Measurements from ENCODE around the gene CYTH3. TPM values are rescaled to one million over a fixed set of nuclear protein-coding genes. Genes with fewer than 3 reads are reported as not detected.
A peak's percentile ranks its signal among the peaks of the same experiment; 100 is the strongest.
"Not testable (repeated sequence)": the region's sequence is repeated elsewhere in the genome, so short reads cannot be mapped to it uniquely, and the experiment has no call there.

The CYTH3 gene
- total RNA-seq, 1 experiment from 2014 or later = 14.0 TPM

- peak; percentile 96 for DNase-seq
- Histone ChIP-seq H3K27me3 (ENCODE audit: control insufficient read depth, insufficient read depth, low read length) (no peaks in the 10 kb centered on the region), H3K4me3 (ENCODE audit: insufficient read depth, low read depth, low read length) (no peak overlapping the region), H3K36me3 (replicated peaks; ENCODE audit: control insufficient read depth, insufficient read depth, low read length) (peaks cover 14% of the 10 kb centered on the region)
These were observed 112.2 kb downstream of the CYTH3 start for GRCh38 chr7:6160191-6160623.

GRCh38 chr7:6159524-6160031 lies 112.8 kb downstream of the CYTH3 start:
- peak; percentile 63 for DNase-seq
- Histone ChIP-seq H3K27me3 (ENCODE audit: control insufficient read depth, insufficient read depth, low read length) (no peaks in the 10 kb centered on the region), H3K4me3 (ENCODE audit: insufficient read depth, low read depth, low read length) (no peak overlapping the region), H3K36me3 (replicated peaks; ENCODE audit: control insufficient read depth, insufficient read depth, low read length) (peaks cover 16% of the 10 kb centered on the region)

DNA sequence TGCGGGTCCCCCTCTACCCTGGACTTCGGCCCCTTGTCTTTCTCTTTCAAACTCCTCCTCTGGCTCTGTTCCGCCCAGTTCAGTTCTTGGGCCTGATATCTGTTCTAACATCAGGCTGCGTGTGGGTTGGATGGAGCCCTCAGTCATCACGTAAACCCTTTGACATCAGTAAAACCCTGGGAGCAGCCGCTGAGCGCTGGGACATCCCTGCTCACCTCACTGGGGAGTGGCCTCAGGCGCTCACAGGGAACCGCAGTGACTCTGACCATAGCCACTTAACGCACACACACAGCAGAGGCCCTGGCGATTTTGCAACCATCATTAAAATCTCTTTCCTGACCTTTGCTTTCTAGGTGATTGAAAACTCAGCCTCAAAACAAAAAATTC lies 113.3 kb downstream of the CYTH3 start:
- peaks cover 16% of the 10 kb centered on the region for H3K36me3 ChIP-seq (replicated peaks; ENCODE audit: control insufficient read depth, insufficient read depth, low read length)
- no peak for DNase-seq
- H3K4me3 ChIP-seq (ENCODE audit: insufficient read depth, low read depth, low read length) = no peak overlapping the region
- no peaks in the 10 kb centered on the region for H3K27me3 ChIP-seq (ENCODE audit: control insufficient read depth, insufficient read depth, low read length)

DNA sequence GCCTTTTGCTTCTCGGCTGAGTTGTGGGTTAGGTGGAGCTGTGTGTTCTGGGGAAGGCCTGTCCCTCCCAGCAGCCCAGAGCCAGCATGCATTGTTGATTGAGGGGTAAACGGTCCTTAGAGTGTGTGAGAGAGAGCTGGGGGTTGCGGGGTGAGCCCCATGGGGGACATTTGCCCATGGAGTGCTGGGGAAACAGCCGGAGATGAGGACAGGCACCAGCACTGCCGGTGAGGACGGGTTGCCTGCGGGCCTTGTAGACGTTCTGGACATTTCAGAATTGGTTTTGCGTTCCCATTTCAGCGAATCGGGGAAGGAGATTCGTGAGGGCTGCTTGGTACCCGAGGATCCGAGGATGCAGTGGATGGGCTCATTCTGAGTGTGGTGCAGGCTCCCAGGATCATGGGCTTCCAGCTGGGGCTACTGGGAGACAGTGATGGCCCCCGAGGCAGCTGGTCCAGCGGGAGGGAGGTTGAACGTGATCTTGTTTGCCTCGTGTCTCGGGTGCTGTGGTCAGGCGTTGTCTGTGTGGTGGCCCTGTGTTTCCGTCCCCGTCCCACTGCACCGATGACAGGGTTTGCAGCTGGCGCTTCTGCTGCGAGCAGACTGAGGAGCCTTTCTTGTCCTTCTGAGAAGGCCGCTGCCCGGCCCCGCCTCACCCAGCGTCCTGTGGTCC lies 113.9 kb downstream of the CYTH3 start:
- no peak for DNase-seq
- peaks cover 16% of the 10 kb centered on the region for H3K36me3 ChIP-seq (replicated peaks; ENCODE audit: control insufficient read depth, insufficient read depth, low read length)
- no peak overlapping the region for H3K4me3 ChIP-seq (ENCODE audit: insufficient read depth, low read depth, low read length)
- H3K27me3 ChIP-seq (ENCODE audit: control insufficient read depth, insufficient read depth, low read length) = no peaks in the 10 kb centered on the region

GRCh38 chr7:6157685-6158423 lies 114.6 kb downstream of the CYTH3 start:
- peak; percentile 24 for DNase-seq
- no peak overlapping the region for H3K4me3 ChIP-seq (ENCODE audit: insufficient read depth, low read depth, low read length)
- peaks cover 16% of the 10 kb centered on the region for H3K36me3 ChIP-seq (replicated peaks; ENCODE audit: control insufficient read depth, insufficient read depth, low read length)
- no peaks in the 10 kb centered on the region for H3K27me3 ChIP-seq (ENCODE audit: control insufficient read depth, insufficient read depth, low read length)

- Histone ChIP-seq H3K36me3 (replicated peaks; ENCODE audit: control insufficient read depth, insufficient read depth, low read length) (peaks cover 16% of the 10 kb centered on the region), H3K27me3 (ENCODE audit: control insufficient read depth, insufficient read depth, low read length) (no peaks in the 10 kb centered on the region), H3K4me3 (ENCODE audit: insufficient read depth, low read depth, low read length) (no peak overlapping the region)
- DNase-seq = no peak
These were observed 115.7 kb downstream of the CYTH3 start for GRCh38 chr7:6156734-6157133.

DNA sequence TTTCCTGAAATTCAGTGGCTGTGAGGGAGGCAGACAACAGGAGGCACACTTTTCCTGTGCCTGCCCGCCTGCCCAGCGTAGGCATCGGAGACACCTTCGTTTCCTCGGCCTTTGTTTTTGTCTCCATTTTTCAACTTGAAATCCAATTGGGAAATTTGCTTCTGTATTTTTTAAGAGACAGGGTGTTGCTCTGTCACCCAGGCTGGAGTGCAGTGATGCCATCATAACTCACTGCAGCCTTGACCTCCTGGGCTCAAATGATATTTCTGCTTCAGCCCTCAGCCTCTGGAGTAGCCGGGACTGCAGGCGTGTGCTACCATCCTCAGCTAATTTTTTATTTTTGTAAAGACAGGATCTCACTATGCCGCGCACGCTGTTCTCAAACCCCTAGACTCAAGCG lies 116.8 kb downstream of the CYTH3 start:
- H3K27me3 ChIP-seq (ENCODE audit: control insufficient read depth, insufficient read depth, low read length) = no peaks in the 10 kb centered on the region
- H3K36me3 ChIP-seq (replicated peaks; ENCODE audit: control insufficient read depth, insufficient read depth, low read length) = peaks cover 17% of the 10 kb centered on the region
- DNase-seq = no peak
- no peak overlapping the region for H3K4me3 ChIP-seq (ENCODE audit: insufficient read depth, low read depth, low read length)

DNA sequence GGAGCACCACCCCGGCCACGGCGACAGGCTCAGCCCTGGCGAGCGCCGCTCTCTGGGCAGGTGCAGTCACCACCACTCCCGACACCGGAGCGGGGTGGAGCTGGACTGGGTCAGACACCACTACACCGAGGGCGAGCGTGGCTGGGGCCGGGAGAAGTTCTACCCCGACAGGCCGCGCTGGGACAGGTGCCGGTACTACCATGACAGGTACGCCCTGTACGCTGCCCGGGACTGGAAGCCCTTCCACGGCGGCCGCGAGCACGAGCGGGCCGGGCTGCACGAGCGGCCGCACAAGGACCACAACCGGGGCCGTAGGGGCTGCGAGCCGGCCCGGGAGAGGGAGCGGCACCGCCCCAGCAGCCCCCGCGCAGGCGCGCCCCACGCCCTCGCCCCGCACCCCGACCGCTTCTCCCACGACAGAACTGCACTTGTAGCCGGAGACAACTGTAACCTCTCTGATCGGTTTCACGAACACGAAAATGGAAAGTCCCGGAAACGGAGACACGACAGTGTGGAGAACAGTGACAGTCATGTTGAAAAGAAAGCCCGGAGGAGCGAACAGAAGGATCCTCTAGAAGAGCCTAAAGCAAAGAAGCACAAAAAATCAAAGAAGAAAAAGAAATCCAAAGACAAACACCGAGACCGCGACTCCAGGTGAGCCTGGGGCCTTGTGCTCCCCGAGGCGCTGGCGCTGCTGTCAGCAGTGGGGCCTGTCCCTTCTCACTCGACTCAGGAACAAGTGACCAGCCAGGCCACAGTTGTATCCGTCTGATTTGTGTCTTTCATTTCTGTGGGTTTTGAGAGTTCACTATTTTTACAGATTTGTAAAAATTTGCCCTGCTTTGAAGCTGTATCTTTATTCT lies 117.7 kb downstream of the CYTH3 start:
- Histone ChIP-seq H3K36me3 (replicated peaks; ENCODE audit: control insufficient read depth, insufficient read depth, low read length) (peaks cover 23% of the 10 kb centered on the region), H3K4me3 (ENCODE audit: insufficient read depth, low read depth, low read length) (no peak overlapping the region), H3K27me3 (ENCODE audit: control insufficient read depth, insufficient read depth, low read length) (no peaks in the 10 kb centered on the region)
- no peak for DNase-seq

DNA sequence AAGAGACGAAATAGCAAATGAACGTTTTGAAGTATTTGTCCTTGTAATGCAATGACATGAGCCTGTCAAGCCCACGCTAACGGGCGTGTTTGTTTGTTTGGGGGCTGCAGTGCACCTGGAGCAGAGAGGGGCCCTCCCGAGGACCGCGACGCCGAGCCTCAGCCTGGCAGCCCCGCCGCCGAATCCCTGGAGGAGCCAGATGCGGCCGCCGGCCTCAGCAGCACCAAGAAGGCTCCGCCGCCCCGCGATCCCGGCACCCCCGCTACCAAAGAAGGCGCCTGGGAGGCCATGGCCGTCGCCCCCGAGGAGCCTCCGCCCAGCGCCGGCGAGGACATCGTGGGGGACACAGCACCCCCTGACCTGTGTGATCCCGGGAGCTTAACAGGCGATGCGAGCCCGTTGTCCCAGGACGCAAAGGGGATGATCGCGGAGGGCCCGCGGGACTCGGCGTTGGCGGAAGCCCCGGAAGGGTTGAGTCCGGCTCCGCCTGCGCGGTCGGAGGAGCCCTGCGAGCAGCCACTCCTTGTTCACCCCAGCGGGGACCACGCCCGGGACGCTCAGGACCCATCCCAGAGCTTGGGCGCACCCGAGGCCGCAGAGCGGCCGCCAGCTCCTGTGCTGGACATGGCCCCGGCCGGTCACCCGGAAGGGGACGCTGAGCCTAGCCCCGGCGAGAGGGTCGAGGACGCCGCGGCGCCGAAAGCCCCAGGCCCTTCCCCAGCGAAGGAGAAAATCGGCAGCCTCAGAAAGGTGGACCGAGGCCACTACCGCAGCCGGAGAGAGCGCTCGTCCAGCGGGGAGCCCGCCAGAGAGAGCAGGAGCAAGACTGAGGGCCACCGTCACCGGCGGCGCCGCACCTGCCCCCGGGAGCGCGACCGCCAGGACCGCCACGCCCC lies 118.5 kb downstream of the CYTH3 start:
- DNase-seq = peak; percentile 55

DNA sequence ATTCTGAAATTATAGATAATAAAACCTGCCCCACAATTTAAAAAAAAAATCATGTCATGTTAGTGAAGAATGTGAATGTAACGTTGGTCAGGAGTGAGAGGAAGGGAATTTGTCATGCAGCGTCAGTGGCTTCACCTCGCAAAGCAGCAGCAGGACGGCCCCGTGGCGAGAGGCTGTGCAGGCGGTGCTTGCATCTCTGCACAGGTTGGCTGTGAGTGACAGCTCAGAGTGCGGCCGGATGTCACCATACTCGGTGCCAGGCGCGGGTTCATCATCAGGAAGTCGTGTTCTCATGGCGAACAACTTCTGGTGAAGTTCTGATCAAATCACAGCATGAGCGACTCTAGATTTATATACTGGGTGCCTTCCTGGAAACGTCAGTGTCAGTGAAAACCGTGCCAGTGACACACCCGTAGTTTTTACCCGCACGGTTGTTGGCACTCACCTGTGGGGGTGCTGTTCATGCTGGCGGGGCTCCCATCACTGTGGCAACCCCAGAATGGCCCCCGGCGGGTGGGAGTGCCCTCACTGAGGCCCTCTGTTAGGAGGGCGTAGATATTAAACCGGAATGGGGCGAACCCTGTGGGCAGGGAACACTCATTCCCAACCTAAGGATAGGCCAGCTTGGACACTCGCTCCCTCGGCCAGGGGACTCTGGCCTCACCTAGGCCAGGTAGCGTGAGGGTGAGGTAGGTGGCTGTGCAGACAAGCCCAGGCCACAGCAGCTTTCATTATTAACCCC lies 120.3 kb downstream of the CYTH3 start:
- Histone ChIP-seq H3K4me3 (ENCODE audit: insufficient read depth, low read depth, low read length) (no peak overlapping the region), H3K36me3 (replicated peaks; ENCODE audit: control insufficient read depth, insufficient read depth, low read length) (peaks cover 40% of the 10 kb centered on the region), H3K27me3 (ENCODE audit: control insufficient read depth, insufficient read depth, low read length) (no peaks in the 10 kb centered on the region)
- peak; percentile 32 for DNase-seq

More for the DNA sequence above, 118.5 kb downstream of the CYTH3 start:
- Histone ChIP-seq H3K27me3 (ENCODE audit: control insufficient read depth, insufficient read depth, low read length) (no peaks in the 10 kb centered on the region), H3K4me3 (ENCODE audit: insufficient read depth, low read depth, low read length) (no peak overlapping the region), H3K36me3 (replicated peaks; ENCODE audit: control insufficient read depth, insufficient read depth, low read length) (peaks cover 30% of the 10 kb centered on the region)

DNA sequence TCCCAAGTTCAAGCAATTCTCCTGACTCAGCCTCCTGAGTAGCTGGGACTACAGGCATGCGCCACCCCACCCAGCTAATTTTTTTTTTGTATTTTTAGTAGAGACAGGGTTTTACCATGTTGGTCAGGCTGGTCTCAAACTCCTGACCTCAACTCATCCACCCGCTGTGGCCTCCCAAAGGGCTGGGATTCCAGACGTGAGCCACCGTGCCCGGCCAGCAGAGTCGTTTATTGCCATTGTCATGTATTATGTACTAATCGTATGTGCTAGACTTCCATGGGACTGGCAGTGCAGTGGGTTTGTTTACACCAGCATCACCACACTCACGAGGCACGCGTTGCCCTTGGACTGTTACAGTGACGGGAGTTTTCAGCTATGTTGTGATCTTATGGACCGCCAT lies 120.9 kb downstream of the CYTH3 start:
- H3K27me3 ChIP-seq (ENCODE audit: control insufficient read depth, insufficient read depth, low read length); H3K4me3 ChIP-seq (ENCODE audit: insufficient read depth, low read depth, low read length); DNase-seq: not testable (repeated sequence)
- peaks cover 39% of the 10 kb centered on the region for H3K36me3 ChIP-seq (replicated peaks; ENCODE audit: control insufficient read depth, insufficient read depth, low read length)

- H3K36me3 ChIP-seq (replicated peaks; ENCODE audit: control insufficient read depth, insufficient read depth, low read length) = peaks cover 43% of the 10 kb centered on the region
- no peak overlapping the region for H3K4me3 ChIP-seq (ENCODE audit: insufficient read depth, low read depth, low read length)
- H3K27me3 ChIP-seq (ENCODE audit: control insufficient read depth, insufficient read depth, low read length) = no peaks in the 10 kb centered on the region
- DNase-seq = no peak
These were observed 122.4 kb downstream of the CYTH3 start for GRCh38 chr7:6149996-6150395.

GRCh38 chr7:6148724-6149360 lies 123.6 kb downstream of the CYTH3 start:
- Histone ChIP-seq H3K4me3 (ENCODE audit: insufficient read depth, low read depth, low read length) (no peak overlapping the region), H3K36me3 (replicated peaks; ENCODE audit: control insufficient read depth, insufficient read depth, low read length) (peaks cover 45% of the 10 kb centered on the region), H3K27me3 (ENCODE audit: control insufficient read depth, insufficient read depth, low read length) (no peaks in the 10 kb centered on the region)
- DNase-seq = no peak
